Measurements from ENCODE around the gene KCND2.

DNA sequence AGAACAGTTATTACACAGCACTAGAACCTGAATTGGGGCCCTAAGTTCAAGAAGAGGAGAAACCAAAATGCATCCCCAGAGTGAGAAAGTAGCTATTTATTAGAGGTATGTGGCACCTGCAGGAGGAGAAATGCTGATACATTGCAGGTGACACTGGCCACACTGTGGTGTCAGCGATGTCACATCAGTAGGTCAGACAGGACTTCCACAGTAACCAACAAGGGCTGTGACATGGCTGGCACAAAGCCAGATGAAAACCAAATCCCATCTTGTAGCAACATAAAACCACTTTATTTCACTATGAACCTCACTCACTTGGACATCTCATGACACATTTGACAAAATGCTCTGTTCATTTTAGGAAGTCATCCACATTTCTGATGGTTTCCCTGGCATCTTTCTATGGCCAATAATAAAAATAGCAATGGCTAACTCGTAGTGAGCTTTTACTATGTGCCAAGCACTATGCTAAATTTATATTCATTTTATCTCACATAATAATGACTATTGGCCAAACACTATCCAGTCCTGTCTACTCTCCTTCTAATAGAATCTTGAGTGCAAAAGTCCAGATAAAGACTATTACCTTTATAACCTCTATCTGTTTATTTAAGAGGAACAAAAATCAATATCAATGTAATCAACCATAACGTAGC, 430.7 kb downstream of the KCND2 start:
- TF ChIP-seq, protein P1, sequence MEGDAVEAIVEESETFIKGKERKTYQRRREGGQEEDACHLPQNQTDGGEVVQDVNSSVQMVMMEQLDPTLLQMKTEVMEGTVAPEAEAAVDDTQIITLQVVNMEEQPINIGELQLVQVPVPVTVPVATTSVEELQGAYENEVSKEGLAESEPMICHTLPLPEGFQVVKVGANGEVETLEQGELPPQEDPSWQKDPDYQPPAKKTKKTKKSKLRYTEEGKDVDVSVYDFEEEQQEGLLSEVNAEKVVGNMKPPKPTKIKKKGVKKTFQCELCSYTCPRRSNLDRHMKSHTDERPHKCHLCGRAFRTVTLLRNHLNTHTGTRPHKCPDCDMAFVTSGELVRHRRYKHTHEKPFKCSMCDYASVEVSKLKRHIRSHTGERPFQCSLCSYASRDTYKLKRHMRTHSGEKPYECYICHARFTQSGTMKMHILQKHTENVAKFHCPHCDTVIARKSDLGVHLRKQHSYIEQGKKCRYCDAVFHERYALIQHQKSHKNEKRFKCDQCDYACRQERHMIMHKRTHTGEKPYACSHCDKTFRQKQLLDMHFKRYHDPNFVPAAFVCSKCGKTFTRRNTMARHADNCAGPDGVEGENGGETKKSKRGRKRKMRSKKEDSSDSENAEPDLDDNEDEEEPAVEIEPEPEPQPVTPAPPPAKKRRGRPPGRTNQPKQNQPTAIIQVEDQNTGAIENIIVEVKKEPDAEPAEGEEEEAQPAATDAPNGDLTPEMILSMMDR (IDR thresholded peaks at IDR 0.05; ENCODE audit: low read length), result no peak
- no peak for TF ChIP-seq EZH2 (IDR thresholded peaks at IDR 0.05; ENCODE audit: borderline replicate concordance, low read length)
